Mesenchymal stem cell (in vitro differentiated cells and primary cell): ENCODE results near the gene LRP8.

Experiments used
- DNase-seq: peaks from one replicate; pipeline ENCODE4 v3.0.0-alpha.2; 2013
- H2AFZ ChIP-seq: one replicate; pipeline ENCODE4 v1.6.1; 2013; ENCODE audit warnings: low read depth, mild to moderate bottlenecking, control low read depth, inconsistent platforms, low read length, moderate library complexity
- H2AK5ac ChIP-seq: 2 replicates; pipeline ENCODE4 v1.6.1; 2013; ENCODE audit warnings: low read length, moderate library complexity, mild to moderate bottlenecking, inconsistent platforms; ENCODE audit not compliant: severe bottlenecking
- H2BK120ac ChIP-seq: one replicate; pipeline ENCODE4 v1.6.1; 2013; ENCODE audit warnings: low read depth, mild to moderate bottlenecking, inconsistent platforms, low read length, moderate library complexity
- H2BK12ac ChIP-seq, 2 experiments: one replicate each; pipeline ENCODE4 v1.6.1; 2013; ENCODE audit warnings: inconsistent platforms in 2 of 2, low read length in 2 of 2, mild to moderate bottlenecking in 2 of 2, moderate library complexity in 2 of 2, control low read depth in 1 of 2
- H2BK15ac ChIP-seq: one replicate; pipeline ENCODE4 v1.6.1; 2013; ENCODE audit warnings: mild to moderate bottlenecking, low read depth, inconsistent platforms; ENCODE audit not compliant: poor library complexity, severe bottlenecking
- H2BK5ac ChIP-seq: 2 replicates; pipeline ENCODE4 v1.6.1; 2013; ENCODE audit warnings: low read depth, mild to moderate bottlenecking, low read length, control low read depth, inconsistent platforms; ENCODE audit not compliant: poor library complexity, severe bottlenecking
- H3K14ac ChIP-seq, 2 experiments: one replicate each; pipeline ENCODE4 v1.6.1; 2013; ENCODE audit warnings: inconsistent platforms in 2 of 2, low read length in 2 of 2, control low read depth in 1 of 2, mild to moderate bottlenecking in 1 of 2, moderate library complexity in 1 of 2
- H3K18ac ChIP-seq, 2 experiments: one replicate each; pipeline ENCODE4 v1.6.1; 2013; ENCODE audit warnings: inconsistent platforms in 2 of 2, low read length in 2 of 2, control low read depth in 1 of 2, low read depth in 1 of 2, mild to moderate bottlenecking in 1 of 2
- H3K23ac ChIP-seq, 2 experiments: one replicate each; pipeline ENCODE4 v1.6.1; 2013; ENCODE audit warnings: inconsistent platforms in 2 of 2, low read length in 2 of 2, mild to moderate bottlenecking in 2 of 2, moderate library complexity in 2 of 2, control low read depth in 1 of 2
- H3K27ac ChIP-seq: 2 replicates; pipeline ENCODE4 v1.5.1; 2013; ENCODE audit warnings: mild to moderate bottlenecking, moderate library complexity, low read length, control low read depth, inconsistent platforms; ENCODE audit not compliant: poor library complexity, severe bottlenecking
- H3K27me3 ChIP-seq, 2 experiments: 2 replicates each; pipeline versions ENCODE4 v1.6.1 to v1.7.0; 2013; ENCODE audit warnings: low read length in 2 of 2, mild to moderate bottlenecking in 2 of 2, moderate library complexity in 2 of 2, control low read depth in 1 of 2, inconsistent platforms in 1 of 2; ENCODE audit not compliant: control insufficient read depth in 1 of 2, insufficient read depth in 1 of 2
- H3K36me3 ChIP-seq, 2 experiments: 2 replicates each; pipeline versions ENCODE4 v1.6.1 to v1.7.0; 2013; ENCODE audit warnings: low read length in 2 of 2, control low read depth in 1 of 2, inconsistent platforms in 1 of 2, low read depth in 1 of 2, mild to moderate bottlenecking in 1 of 2; ENCODE audit not compliant: insufficient read depth in 2 of 2, control insufficient read depth in 1 of 2
- H3K4ac ChIP-seq, 2 experiments: one replicate each; pipeline ENCODE4 v1.6.1; 2013; ENCODE audit warnings: inconsistent platforms in 2 of 2, low read length in 2 of 2, mild to moderate bottlenecking in 2 of 2, moderate library complexity in 2 of 2, control low read depth in 1 of 2, low read depth in 1 of 2
- H3K4me1 ChIP-seq: 2 replicates; pipeline ENCODE4 v1.6.1; 2013; ENCODE audit warnings: low read depth, low read length, control low read depth; ENCODE audit not compliant: control insufficient read depth, insufficient read depth
- H3K4me2 ChIP-seq: 2 replicates; pipeline ENCODE4 v1.6.1; 2013; ENCODE audit warnings: low read length, mild to moderate bottlenecking, inconsistent platforms; ENCODE audit not compliant: poor library complexity, severe bottlenecking
- H3K4me3 ChIP-seq, 2 experiments: 2 replicates each; pipeline versions ENCODE4 v1.5.1 to v1.7.0; 2013; ENCODE audit warnings: low read length in 2 of 2, mild to moderate bottlenecking in 2 of 2, control low read depth in 1 of 2, low read depth in 1 of 2; ENCODE audit not compliant: insufficient read depth in 1 of 2
- H3K79me1 ChIP-seq: replicated peaks from 2 replicates; pipeline ENCODE4 v1.6.1; 2013; ENCODE audit warnings: mild to moderate bottlenecking, control low read depth, low read length, inconsistent platforms; ENCODE audit not compliant: poor library complexity, severe bottlenecking
- H3K9ac ChIP-seq: 2 replicates; pipeline ENCODE4 v1.7.0; 2013; ENCODE audit warnings: mild to moderate bottlenecking, low read length, moderate library complexity
- H3K9me3 ChIP-seq: 2 replicates; pipeline ENCODE4 v1.7.0; 2013; ENCODE audit warnings: mild to moderate bottlenecking, low read length; ENCODE audit not compliant: control insufficient read depth
- H4K8ac ChIP-seq: one replicate; pipeline ENCODE4 v1.6.1; 2013; ENCODE audit warnings: inconsistent platforms, mild to moderate bottlenecking, low read length, moderate library complexity
- H4K91ac ChIP-seq: one replicate; pipeline ENCODE4 v1.6.1; 2013; ENCODE audit warnings: mild to moderate bottlenecking, low read length, inconsistent platforms
- WGBS: methylation state at CpG from one replicate; pipeline ENCODE4 v1.1.7; 2013; ENCODE audit warnings: mixed read lengths; 5-methylcytosine and 5-hydroxymethylcytosine counted together

Gene LRP8

DNA sequence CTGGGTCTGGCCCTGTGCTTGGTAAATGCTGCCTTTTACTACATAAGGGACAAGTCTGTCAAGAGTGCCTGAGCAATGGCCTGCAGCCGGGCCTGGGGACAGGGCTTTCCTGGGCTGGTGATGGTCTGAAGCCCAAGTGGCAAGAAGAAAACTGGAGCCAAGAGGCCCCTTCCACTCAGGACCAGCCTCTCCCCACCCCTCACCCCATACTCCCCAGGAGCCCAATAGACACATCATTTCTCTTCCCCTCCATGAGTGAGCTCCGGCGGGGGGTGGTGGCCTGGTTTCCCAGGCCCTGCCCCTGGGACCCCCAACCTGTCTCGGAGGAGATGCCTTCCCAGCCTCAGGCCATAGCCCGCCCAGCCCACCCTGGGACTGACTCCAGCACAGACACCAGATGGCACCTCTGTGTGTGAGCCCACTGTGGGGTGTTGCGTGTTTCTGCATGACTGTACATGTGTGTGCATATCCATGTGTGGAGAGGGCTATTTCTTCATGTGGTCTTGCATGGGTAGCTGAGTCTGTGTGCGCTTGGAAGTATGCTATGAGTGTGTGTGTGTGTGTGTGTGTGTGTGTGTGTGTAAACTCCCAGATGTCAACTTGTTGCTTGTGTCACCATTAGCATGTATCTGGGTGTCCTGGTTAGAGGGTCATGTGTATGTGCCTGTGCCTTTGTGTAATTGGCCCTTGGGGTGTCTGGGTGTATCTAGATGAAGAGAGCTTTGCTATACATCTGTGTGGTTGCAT, 14.3 kb upstream of the LRP8 start:
- H3K4me2 ChIP-seq: no peak overlapping the region
- H3K27me3 ChIP-seq: peaks cover 0 to 27% of the 10 kb centered on the region in 2 experiments
- no peak overlapping the region for H3K18ac ChIP-seq

DNA sequence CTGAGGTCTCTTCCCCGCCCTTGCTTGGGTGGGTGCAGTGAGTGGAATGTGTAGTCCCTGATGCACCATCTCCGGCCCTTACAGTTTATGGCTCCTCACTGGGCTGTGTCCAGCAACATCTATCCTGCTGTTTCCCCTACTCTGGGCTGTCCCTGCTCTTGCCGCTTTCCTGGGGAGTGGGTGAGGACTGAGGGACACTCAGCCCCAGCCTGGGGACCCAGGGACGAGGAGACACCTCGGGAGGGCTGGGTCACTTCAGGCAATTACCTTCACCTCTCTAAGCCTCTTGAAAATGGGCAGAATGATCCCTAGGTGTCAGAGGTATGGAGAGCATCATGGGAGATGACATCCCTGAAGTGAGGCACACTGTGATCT, 13.6 kb upstream of the LRP8 start:
- Histone ChIP-seq H3K4me2 (no peak overlapping the region), H3K4me3 (no peak overlapping the region), H3K27ac (no peak overlapping the region), H2BK5ac (no peak overlapping the region), H3K18ac (no peak overlapping the region), H2BK120ac (no peak overlapping the region), H3K4me1 (peaks cover 17% of the 10 kb centered on the region), H3K9ac (no peak overlapping the region), H3K4ac (no peak overlapping the region), H4K8ac (no peak overlapping the region), H3K9me3 (no peaks in the 10 kb centered on the region), H3K27me3 (peaks cover 0 to 30% of the 10 kb centered on the region in 2 experiments), H4K91ac (no peak overlapping the region), H2BK12ac (no peak overlapping the region), H3K79me1 (no peaks in the 10 kb centered on the region), H3K14ac (no peak overlapping the region), H3K23ac (no peak overlapping the region), H2AK5ac (no peak overlapping the region), H3K36me3 (no peaks in the 10 kb centered on the region), H2BK15ac (no peak overlapping the region), H2AFZ (no peak overlapping the region)
- no peak for DNase-seq
- 100% methylated on average over 1 of the region's 5 CpGs for WGBS

More for the DNA sequence above, 14.3 kb upstream of the LRP8 start:
- Histone ChIP-seq H3K23ac (no peak overlapping the region), H3K4ac (no peak overlapping the region), H4K8ac (no peak overlapping the region), H3K79me1 (no peaks in the 10 kb centered on the region), H2BK5ac (no peak overlapping the region), H3K14ac (no peak overlapping the region), H3K27ac (no peak overlapping the region), H2BK15ac (no peak overlapping the region), H2BK12ac (no peak overlapping the region), H3K4me1 (peaks cover 17% of the 10 kb centered on the region), H2AK5ac (no peak overlapping the region), H3K9ac (no peak overlapping the region), H3K9me3 (no peaks in the 10 kb centered on the region), H3K36me3 (no peaks in the 10 kb centered on the region), H2BK120ac (no peak overlapping the region), H4K91ac (no peak overlapping the region), H3K4me3 (no peak overlapping the region), H2AFZ (no peak overlapping the region)
- DNase-seq: no peak
- 83% methylated on average over 7 of the region's 7 CpGs for WGBS

DNA sequence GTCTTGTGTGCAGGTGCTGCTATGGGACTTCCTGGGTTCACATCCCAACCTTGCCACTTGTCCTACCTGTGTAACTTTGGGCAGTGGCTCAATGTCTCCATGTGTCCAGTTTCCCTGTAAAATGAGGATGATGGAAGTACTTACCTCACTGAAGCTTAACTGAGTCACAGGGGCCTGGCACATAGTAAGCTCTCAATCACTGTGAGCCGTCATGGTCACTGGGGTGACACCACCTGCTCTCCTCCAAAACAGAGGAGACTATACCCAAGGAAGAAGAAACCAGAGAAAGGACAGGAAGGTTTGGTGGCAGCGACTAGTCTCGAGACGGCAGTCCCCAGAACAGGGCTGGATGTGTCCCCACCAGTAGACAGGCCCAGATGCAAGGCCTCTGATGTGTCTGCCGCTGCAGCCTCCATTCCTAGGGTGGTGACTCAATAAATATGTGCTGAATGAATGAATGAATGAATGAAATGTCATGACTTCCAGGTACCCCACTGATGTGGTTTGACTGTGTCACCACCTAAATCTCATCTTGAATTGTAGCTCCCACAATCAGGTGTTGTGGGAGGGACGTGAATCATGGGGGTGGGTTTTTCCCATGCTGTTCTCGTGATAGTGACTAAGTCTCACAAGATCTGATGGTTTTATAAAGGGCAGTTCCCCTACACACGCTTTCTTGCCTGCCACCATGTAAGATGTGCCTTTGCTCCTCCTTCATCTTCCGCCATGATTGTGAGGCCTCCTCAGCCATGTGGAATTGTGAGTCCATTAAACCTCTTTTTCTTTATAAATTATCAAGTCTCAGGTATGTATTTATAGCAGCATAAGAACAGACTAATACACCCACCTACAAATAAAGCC, 13.0 kb upstream of the LRP8 start:
- Histone ChIP-seq H4K91ac (no peak overlapping the region), H2AFZ (no peak overlapping the region), H2BK120ac (no peak overlapping the region), H3K4me2 (no peak overlapping the region), H3K9me3 (no peaks in the 10 kb centered on the region), H2BK12ac (no peak overlapping the region), H4K8ac (no peak overlapping the region), H2BK15ac (no peak overlapping the region), H3K79me1 (no peaks in the 10 kb centered on the region), H3K14ac (no peak overlapping the region), H3K23ac (no peak overlapping the region), H3K4me1 (peaks cover 17% of the 10 kb centered on the region), H3K9ac (no peak overlapping the region), H2BK5ac (no peak overlapping the region), H3K18ac (no peak overlapping the region), H2AK5ac (no peak overlapping the region), H3K36me3 (no peaks in the 10 kb centered on the region), H3K27ac (no peak overlapping the region), H3K4ac (no peak overlapping the region), H3K27me3 (peaks cover 0 to 35% of the 10 kb centered on the region in 2 experiments), H3K4me3 (no peak overlapping the region)
- no peak for DNase-seq
- WGBS: 94% methylated on average over 7 of the region's 9 CpGs
